ENCODE results near the gene CENPV.
A peak's percentile ranks its signal among the peaks of the same experiment; 100 is the strongest.
"Not testable (repeated sequence)": the region's sequence is repeated elsewhere in the genome, so short reads cannot be mapped to it uniquely, and the experiment has no call there.

CENPV gene

GRCh38 chr17:16301963-16302855, 51.1 kb downstream of the CENPV start:
- Histone ChIP-seq H3K9ac (ENCODE audit: low read length) (no peak overlapping the region), H3K36me3 (ENCODE audit: control insufficient read depth, insufficient read depth, low read length) (peaks cover 6% of the 10 kb centered on the region), H3K27me3 (ENCODE audit: control insufficient read depth, insufficient read depth, low read length) (no peaks in the 10 kb centered on the region), H3K27ac (ENCODE audit: low read depth, low read length) (no peak overlapping the region), H3K4me3 (ENCODE audit: low read length) (no peak overlapping the region), H3K4me1 (ENCODE audit: control insufficient read depth, insufficient read depth, low read length) (no peaks in the 10 kb centered on the region)

GRCh38 chr17:16300554-16300953, 52.7 kb downstream of the CENPV start:
- H3K9ac ChIP-seq (ENCODE audit: low read length): no peak overlapping the region
- H3K4me3 ChIP-seq (ENCODE audit: low read length): no peak overlapping the region
- no peaks in the 10 kb centered on the region for H3K27me3 ChIP-seq (ENCODE audit: control insufficient read depth, insufficient read depth, low read length)
- peaks cover 6% of the 10 kb centered on the region for H3K36me3 ChIP-seq (ENCODE audit: control insufficient read depth, insufficient read depth, low read length)
- no peak overlapping the region for H3K27ac ChIP-seq (ENCODE audit: low read depth, low read length)
- no peaks in the 10 kb centered on the region for H3K4me1 ChIP-seq (ENCODE audit: control insufficient read depth, insufficient read depth, low read length)

GRCh38 chr17:16298140-16298662, 55.1 kb downstream of the CENPV start:
- Histone ChIP-seq H3K27ac (ENCODE audit: low read depth, low read length) (no peak overlapping the region), H3K36me3 (ENCODE audit: control insufficient read depth, insufficient read depth, low read length) (peaks cover 6% of the 10 kb centered on the region), H3K4me3 (ENCODE audit: low read length) (peak overlapping the region; percentile 27), H3K4me1 (ENCODE audit: control insufficient read depth, insufficient read depth, low read length) (no peaks in the 10 kb centered on the region), H3K9ac (ENCODE audit: low read length) (no peak overlapping the region), H3K27me3 (ENCODE audit: control insufficient read depth, insufficient read depth, low read length) (no peaks in the 10 kb centered on the region)

- H3K27me3 ChIP-seq (ENCODE audit: control insufficient read depth, insufficient read depth, low read length): no peaks in the 10 kb centered on the region
- H3K4me1 ChIP-seq (ENCODE audit: control insufficient read depth, insufficient read depth, low read length): no peaks in the 10 kb centered on the region
- H3K4me3 ChIP-seq (ENCODE audit: low read length): no peak overlapping the region
- H3K27ac ChIP-seq (ENCODE audit: low read depth, low read length): no peak overlapping the region
- peaks cover 6% of the 10 kb centered on the region for H3K36me3 ChIP-seq (ENCODE audit: control insufficient read depth, insufficient read depth, low read length)
- no peak overlapping the region for H3K9ac ChIP-seq (ENCODE audit: low read length)
Measured at GRCh38 chr17:16297367-16298139, 55.7 kb downstream of the CENPV start.

GRCh38 chr17:16296072-16296471, 57.2 kb downstream of the CENPV start:
- not testable (repeated sequence) for H3K4me1 ChIP-seq (ENCODE audit: control insufficient read depth, insufficient read depth, low read length); H3K9ac ChIP-seq (ENCODE audit: low read length); H3K4me3 ChIP-seq (ENCODE audit: low read length); H3K27me3 ChIP-seq (ENCODE audit: control insufficient read depth, insufficient read depth, low read length); H3K36me3 ChIP-seq (ENCODE audit: control insufficient read depth, insufficient read depth, low read length); H3K27ac ChIP-seq (ENCODE audit: low read depth, low read length)

- H3K9ac ChIP-seq (ENCODE audit: low read length): no peak overlapping the region
- no peaks in the 10 kb centered on the region for H3K27me3 ChIP-seq (ENCODE audit: control insufficient read depth, insufficient read depth, low read length)
- no peak overlapping the region for H3K27ac ChIP-seq (ENCODE audit: low read depth, low read length)
Measured at GRCh38 chr17:16294560-16294959, 58.7 kb downstream of the CENPV start.

GRCh38 chr17:16293931-16294330, 59.3 kb downstream of the CENPV start:
- H3K9ac ChIP-seq (ENCODE audit: low read length): no peak overlapping the region
- no peaks in the 10 kb centered on the region for H3K27me3 ChIP-seq (ENCODE audit: control insufficient read depth, insufficient read depth, low read length)
- no peaks in the 10 kb centered on the region for H3K36me3 ChIP-seq (ENCODE audit: control insufficient read depth, insufficient read depth, low read length)
- no peak overlapping the region for H3K27ac ChIP-seq (ENCODE audit: low read depth, low read length)
- no peaks in the 10 kb centered on the region for H3K4me1 ChIP-seq (ENCODE audit: control insufficient read depth, insufficient read depth, low read length)
- no peak overlapping the region for H3K4me3 ChIP-seq (ENCODE audit: low read length)

More at GRCh38 chr17:16294560-16294959, 58.7 kb downstream of the CENPV start:
- H3K4me3 ChIP-seq (ENCODE audit: low read length): no peak overlapping the region
- no peaks in the 10 kb centered on the region for H3K36me3 ChIP-seq (ENCODE audit: control insufficient read depth, insufficient read depth, low read length)
- no peaks in the 10 kb centered on the region for H3K4me1 ChIP-seq (ENCODE audit: control insufficient read depth, insufficient read depth, low read length)
